ENCODE results near the gene FAM135A. TPM values are rescaled to one million over a fixed set of nuclear protein-coding genes. Genes with fewer than 3 reads are reported as not detected.

Gene FAM135A
- total and polyA plus RNA-seq, 2 experiments from 2014 or later = 11.5 to 27.1 TPM

DNA sequence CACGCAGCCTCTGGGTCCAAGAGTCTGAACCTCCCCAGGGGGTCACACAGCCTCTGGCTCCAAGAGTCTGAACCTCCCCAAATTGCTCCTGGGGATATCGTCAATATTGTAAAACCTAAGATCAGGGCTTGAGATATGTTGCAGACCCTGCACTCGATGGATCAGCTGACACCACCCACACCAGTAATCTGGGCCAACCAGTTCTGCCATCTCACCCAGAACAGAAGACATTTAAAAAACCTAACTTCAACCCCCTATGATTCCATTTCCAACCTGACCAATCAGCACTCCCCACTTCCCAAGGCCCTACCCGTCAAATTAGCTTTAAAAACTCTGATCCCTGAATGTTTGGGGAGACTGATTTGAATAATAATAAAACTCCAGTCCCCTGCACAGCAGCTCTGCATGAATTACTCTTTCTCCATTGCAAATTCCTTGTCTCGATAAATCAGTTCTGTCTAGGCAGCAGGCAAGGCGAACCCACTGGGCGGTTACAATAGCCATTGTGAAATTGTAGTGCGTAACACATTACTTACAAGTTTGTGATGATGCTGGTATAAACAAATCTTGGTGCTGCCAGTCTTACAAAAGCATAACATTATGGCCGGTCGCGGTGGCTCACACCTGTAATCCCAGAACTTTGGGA, 32.4 kb upstream of the FAM135A start:
- no peak overlapping the region for H3K27ac ChIP-seq

DNA sequence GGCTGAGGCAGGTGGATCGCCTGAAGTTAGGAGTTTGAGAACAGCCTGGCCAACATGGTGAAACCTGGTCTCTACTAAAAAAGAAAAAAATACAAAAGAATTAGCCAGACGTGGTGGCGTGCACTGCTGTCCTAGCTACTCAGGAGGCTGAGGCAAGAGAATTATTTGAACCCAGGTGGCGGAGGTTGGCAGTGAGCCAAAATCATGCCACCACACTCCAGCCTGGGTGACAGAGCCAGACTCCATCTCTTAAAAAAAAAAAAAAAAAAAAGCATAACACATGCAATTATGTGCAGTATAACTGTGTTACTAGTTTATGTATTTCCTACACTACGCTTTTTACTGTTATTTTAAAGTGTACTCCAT, 31.9 kb upstream of the FAM135A start:
- Histone ChIP-seq H3K4me3 (no peak overlapping the region), H3K9me3 (ENCODE audit: low read depth) (no peaks in the 10 kb centered on the region), H3K27me3 (no peaks in the 10 kb centered on the region), H3K27ac (no peak overlapping the region), H3K36me3 (no peaks in the 10 kb centered on the region), H3K4me1 (ENCODE audit: low read depth) (no peaks in the 10 kb centered on the region)
- DNase-seq (ENCODE audit: low read depth in 1 of 2, low spot score in 1 of 2) = no peak
- TF ChIP-seq, protein P1, sequence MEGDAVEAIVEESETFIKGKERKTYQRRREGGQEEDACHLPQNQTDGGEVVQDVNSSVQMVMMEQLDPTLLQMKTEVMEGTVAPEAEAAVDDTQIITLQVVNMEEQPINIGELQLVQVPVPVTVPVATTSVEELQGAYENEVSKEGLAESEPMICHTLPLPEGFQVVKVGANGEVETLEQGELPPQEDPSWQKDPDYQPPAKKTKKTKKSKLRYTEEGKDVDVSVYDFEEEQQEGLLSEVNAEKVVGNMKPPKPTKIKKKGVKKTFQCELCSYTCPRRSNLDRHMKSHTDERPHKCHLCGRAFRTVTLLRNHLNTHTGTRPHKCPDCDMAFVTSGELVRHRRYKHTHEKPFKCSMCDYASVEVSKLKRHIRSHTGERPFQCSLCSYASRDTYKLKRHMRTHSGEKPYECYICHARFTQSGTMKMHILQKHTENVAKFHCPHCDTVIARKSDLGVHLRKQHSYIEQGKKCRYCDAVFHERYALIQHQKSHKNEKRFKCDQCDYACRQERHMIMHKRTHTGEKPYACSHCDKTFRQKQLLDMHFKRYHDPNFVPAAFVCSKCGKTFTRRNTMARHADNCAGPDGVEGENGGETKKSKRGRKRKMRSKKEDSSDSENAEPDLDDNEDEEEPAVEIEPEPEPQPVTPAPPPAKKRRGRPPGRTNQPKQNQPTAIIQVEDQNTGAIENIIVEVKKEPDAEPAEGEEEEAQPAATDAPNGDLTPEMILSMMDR (IDR thresholded peaks at IDR 0.05; ENCODE audit: low read depth, low read length) = no peak

More for the DNA sequence above, 32.4 kb upstream of the FAM135A start:
- Histone ChIP-seq H3K4me3 (no peak overlapping the region), H3K4me1 (ENCODE audit: low read depth) (no peaks in the 10 kb centered on the region), H3K9me3 (ENCODE audit: low read depth) (no peaks in the 10 kb centered on the region), H3K36me3 (no peaks in the 10 kb centered on the region), H3K27me3 (no peaks in the 10 kb centered on the region)
- no peak for DNase-seq (ENCODE audit: low read depth in 1 of 2, low spot score in 1 of 2)
- TF ChIP-seq, protein P1 (IDR thresholded peaks at IDR 0.05; ENCODE audit: low read depth, low read length) = no peak

DNA sequence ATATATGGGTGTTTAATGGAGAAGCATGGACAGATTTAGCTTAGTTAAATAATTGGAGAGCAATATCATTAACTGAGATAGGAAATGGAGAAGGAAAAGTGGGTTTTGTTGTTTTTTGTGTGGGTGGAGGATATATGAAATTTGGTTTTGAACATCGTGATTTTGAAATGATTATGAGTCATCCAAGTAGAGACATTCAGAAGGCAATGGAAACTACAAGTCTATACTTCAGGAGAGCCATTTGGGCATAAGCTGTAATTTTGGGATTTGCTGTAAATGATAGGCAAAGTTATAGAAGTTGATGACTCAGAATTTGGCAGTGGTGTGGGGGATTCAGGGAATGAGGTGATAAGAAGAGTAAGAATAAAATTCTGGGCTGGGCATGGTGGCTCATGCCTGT, 27.4 kb upstream of the FAM135A start:
- Histone ChIP-seq H3K9me3 (ENCODE audit: low read depth) (no peaks in the 10 kb centered on the region), H3K4me1 (ENCODE audit: low read depth) (no peaks in the 10 kb centered on the region), H3K27ac (no peak overlapping the region), H3K4me3 (no peak overlapping the region), H3K36me3 (no peaks in the 10 kb centered on the region), H3K27me3 (no peaks in the 10 kb centered on the region)
- DNase-seq (ENCODE audit: low read depth in 1 of 2, low spot score in 1 of 2) = peak in 1 of 2 donors; percentile 22
- TF ChIP-seq, protein P1 (IDR thresholded peaks at IDR 0.05; ENCODE audit: low read depth, low read length) = no peak

DNA sequence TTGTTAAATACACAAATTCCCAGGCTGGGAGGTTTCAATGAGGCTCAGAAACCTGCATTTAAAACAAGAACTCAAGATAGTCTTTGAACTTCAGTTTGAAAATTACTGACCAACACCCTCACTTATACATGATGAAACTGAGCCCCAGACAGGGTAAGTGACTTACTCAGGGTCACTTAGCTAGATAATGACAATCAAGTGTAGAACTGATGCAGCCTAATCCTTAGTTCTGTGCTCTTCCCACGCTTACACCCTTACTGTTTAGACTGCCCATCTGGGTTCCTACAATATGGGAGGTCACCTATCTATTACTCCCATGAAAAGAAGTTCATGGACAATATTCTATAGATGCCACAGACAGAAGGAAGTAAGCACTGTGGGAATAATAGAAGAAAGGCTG, 24.5 kb upstream of the FAM135A start:
- no peak for DNase-seq (ENCODE audit: low read depth in 1 of 2, low spot score in 1 of 2)
- no peak overlapping the region for H3K4me3 ChIP-seq
- H3K36me3 ChIP-seq = no peaks in the 10 kb centered on the region
- H3K27me3 ChIP-seq = no peaks in the 10 kb centered on the region
- H3K27ac ChIP-seq = no peak overlapping the region
- no peaks in the 10 kb centered on the region for H3K4me1 ChIP-seq (ENCODE audit: low read depth)
- no peaks in the 10 kb centered on the region for H3K9me3 ChIP-seq (ENCODE audit: low read depth)
- TF ChIP-seq, protein P1 (IDR thresholded peaks at IDR 0.05; ENCODE audit: low read depth, low read length) = no peak

DNA sequence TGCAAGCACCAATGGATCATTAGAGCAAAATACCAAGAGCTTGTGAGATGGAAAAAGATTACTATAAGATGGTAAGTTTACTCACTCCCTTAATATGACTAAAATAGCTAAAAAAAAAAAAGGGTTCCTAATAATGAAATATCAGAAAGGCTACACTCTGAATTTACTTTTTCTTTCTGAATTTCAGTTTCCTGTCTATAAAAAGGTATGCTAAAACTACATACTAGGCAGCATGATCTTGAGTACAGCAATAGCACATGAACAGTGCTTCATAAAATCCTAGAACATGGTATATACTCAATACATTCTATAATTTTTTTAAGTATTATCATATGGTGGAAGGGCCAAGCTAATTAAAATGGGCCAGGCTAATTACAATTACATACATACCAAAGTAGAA, 24.0 kb upstream of the FAM135A start:
- Histone ChIP-seq H3K27ac (no peak overlapping the region), H3K36me3 (no peaks in the 10 kb centered on the region), H3K4me3 (no peak overlapping the region), H3K4me1 (ENCODE audit: low read depth) (no peaks in the 10 kb centered on the region), H3K9me3 (ENCODE audit: low read depth) (no peaks in the 10 kb centered on the region), H3K27me3 (no peaks in the 10 kb centered on the region)
- no peak for DNase-seq (ENCODE audit: low read depth in 1 of 2, low spot score in 1 of 2)
- TF ChIP-seq, protein P1 (IDR thresholded peaks at IDR 0.05; ENCODE audit: low read depth, low read length) = no peak
